ENCODE measurements around the gene HDAC1.
"Not testable (repeated sequence)": the region's sequence is repeated elsewhere in the genome, so short reads cannot be mapped to it uniquely, and the experiment has no call there.

The HDAC1 gene

DNA sequence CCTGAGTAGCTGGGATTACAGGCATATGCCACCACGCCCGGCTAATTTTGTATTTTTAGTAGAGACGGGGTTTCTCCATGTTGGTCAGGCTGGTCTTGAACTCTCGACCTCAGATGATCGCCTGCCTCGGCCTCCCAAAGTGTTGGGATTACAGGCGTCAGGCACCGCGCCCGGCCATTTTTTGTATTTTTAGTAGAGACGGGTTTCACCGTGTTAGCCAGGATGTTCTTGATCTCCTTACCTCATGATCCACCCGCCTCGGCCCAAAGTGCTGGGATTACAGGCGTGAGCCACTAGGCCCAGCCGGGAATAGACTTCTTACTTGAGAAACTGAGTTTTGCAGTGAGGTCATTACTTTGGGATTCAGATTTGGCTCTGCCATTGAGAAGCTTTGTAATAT lies 6.3 kb downstream of the HDAC1 start:
- not testable (repeated sequence) for DNase-seq, H3K27ac Mint-ChIP-seq, ATAC-seq, H3K4me3 Mint-ChIP-seq, H3K9me3 Mint-ChIP-seq, H3K27me3 Mint-ChIP-seq
- H3K4me1 Mint-ChIP-seq: peaks cover 58% of the 10 kb centered on the region
- peaks cover 34% of the 10 kb centered on the region for H3K36me3 Mint-ChIP-seq (ENCODE audit: low read depth)

DNA sequence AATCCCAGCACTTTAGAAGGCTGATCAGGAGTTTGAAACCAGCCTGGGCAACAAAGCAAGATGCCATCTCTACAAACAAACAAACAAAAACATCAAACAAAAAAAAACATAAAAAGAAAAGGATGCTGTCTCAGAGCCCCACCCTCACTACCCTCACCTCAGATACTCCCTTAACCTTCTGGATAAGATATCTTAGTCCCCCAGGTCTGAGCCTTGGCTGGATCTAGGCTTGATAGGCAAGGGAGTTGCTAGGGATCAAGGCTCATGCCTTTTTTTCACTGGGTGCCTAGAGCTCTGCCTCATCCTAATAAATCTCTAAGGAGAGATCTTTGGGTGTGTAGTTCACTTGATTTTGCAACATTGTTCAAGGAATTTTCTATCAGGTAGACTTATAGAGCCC lies 7.4 kb downstream of the HDAC1 start:
- no peak for DNase-seq
- no peak for ATAC-seq
- H3K4me3 Mint-ChIP-seq: no peak overlapping the region
- no peaks in the 10 kb centered on the region for H3K27me3 Mint-ChIP-seq
- H3K4me1 Mint-ChIP-seq: peaks cover 50% of the 10 kb centered on the region
- H3K27ac Mint-ChIP-seq: no peak overlapping the region
- peaks cover 5% of the 10 kb centered on the region for H3K9me3 Mint-ChIP-seq
- peaks cover 38% of the 10 kb centered on the region for H3K36me3 Mint-ChIP-seq (ENCODE audit: low read depth)

DNA sequence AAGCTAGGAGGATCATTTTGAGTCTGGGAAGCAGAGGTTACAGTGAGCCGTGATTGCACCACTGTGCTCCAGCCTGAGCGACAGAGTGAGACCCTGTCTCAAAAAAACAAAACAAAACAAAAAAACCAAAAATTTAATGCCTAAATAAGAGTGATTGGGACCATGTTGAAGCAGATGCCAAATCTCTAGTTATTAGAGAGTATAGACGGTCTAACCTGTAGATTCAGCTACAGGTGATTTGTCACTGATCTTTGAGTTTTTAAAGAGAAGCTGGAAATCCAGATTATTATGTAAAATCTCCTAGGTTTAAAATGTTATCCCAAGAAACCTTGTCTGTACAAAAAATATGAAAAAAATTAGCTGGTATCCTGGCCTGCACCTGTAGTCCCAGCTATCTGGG lies 11.5 kb downstream of the HDAC1 start:
- H3K27ac Mint-ChIP-seq: no peak overlapping the region
- H3K36me3 Mint-ChIP-seq (ENCODE audit: low read depth): peaks cover 44% of the 10 kb centered on the region

DNA sequence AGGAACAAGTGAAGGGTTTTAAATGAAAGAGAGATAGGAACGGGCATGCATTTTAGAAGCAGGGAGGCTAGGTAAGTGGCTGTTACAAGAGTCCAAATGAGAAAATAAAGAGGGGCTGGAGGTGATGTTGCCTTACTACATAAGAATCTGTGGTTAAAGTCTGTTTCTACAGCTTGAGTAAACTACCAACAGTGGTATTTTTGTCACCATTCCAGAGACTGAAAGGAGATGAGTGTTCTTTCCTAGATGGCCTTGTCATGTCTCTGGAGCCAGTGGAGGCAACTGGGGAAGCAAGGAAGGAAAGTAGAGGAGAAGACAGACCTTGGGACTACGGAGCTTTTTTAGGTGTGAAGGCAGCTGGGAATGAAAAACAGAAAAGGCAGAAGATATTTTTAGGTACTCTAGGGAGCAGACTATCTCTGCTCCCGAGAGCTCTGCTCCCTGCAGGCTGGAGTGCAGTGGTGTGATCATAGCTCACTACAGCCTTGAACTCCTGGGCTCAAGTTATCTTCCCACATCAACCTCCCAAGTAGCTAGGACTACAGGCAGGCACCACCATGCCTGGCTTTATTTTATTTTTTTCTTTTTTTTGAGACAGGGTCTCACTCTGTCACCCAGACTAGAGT lies 12.2 kb downstream of the HDAC1 start:
- Mint-ChIP-seq H3K36me3 (ENCODE audit: low read depth) (peaks cover 44% of the 10 kb centered on the region), H3K27me3 (no peaks in the 10 kb centered on the region), H3K9me3 (peaks cover 5% of the 10 kb centered on the region), H3K27ac (no peak overlapping the region), H3K4me3 (no peak overlapping the region), H3K4me1 (peaks cover 49% of the 10 kb centered on the region)
- DNase-seq: no peak
- no peak for ATAC-seq

More for the DNA sequence above, 11.5 kb downstream of the HDAC1 start:
- H3K9me3 Mint-ChIP-seq: peaks cover 5% of the 10 kb centered on the region
- H3K4me1 Mint-ChIP-seq: peaks cover 44% of the 10 kb centered on the region
- no peak overlapping the region for H3K4me3 Mint-ChIP-seq
- DNase-seq (no peak), ATAC-seq (no peak)
- H3K27me3 Mint-ChIP-seq: no peaks in the 10 kb centered on the region

DNA sequence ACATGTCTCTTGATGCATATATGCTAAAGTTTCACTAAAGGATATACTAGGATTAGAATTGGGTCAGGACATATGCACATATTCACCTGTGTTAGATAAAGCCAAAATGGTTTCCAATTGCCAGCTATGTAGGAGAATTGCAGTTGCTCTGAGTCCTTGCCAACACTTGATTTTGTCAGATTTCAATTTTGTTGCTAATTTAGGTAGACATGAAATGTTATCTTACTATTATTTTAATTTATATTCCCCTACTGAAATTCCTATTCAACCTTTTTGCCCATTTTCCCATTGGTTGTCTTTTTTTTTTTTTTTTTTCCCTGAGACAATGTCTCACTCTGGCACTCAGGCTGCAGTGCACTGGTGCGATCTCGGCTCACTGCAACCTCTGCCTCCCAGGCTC lies 13.4 kb downstream of the HDAC1 start:
- Mint-ChIP-seq H3K27ac (no peak overlapping the region), H3K4me3 (no peak overlapping the region), H3K9me3 (peaks cover 5% of the 10 kb centered on the region), H3K36me3 (ENCODE audit: low read depth) (peaks cover 44% of the 10 kb centered on the region), H3K4me1 (peaks cover 52% of the 10 kb centered on the region), H3K27me3 (no peaks in the 10 kb centered on the region)
- ATAC-seq (no peak), DNase-seq (no peak)

DNA sequence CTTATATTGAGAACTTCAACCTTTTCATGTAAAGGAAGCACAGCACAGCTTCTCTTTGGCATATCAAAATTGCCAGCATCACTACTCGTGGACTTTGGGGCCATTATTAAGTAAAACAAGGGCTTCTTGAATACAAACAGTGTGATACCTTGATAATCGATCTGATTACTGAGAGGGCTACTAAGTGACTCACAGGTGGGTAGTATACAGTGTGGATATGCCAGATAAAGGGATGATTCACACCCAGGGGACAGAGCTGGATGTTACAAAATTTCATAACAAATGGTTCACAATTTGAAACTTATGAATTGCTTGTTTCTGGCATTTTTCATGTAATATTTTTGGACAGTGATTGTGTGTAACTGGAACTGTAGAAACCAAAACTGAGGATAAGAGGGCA lies 15.4 kb downstream of the HDAC1 start:
- Mint-ChIP-seq H3K4me3 (no peak overlapping the region), H3K27me3 (no peaks in the 10 kb centered on the region), H3K27ac (peak overlapping the region; percentile 49), H3K9me3 (peaks cover 5% of the 10 kb centered on the region), H3K36me3 (ENCODE audit: low read depth) (peaks cover 35% of the 10 kb centered on the region), H3K4me1 (peaks cover 54% of the 10 kb centered on the region)
- DNase-seq (no peak), ATAC-seq (peak; percentile 89)

DNA sequence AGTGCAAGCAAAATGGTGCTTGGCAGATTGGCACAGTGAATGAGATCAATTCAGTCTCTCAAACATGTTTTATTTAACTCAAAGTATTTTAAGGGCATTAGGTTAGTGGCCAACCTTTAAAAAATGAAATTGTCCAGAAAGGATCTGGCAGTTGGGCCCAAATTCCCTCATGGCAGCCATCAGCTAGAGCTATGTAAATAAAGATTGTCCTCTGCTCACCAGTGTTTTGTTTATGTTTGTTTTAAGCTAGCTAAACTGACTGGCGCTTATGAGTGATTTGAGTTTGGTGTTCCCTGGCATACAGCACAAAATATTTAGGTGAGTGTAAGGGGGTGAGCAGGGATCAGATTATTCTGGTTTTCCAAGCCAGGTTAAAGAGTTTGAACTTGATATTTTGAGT lies 18.1 kb downstream of the HDAC1 start:
- Mint-ChIP-seq H3K27ac (no peak overlapping the region), H3K4me3 (no peak overlapping the region), H3K4me1 (peaks cover 52% of the 10 kb centered on the region), H3K36me3 (ENCODE audit: low read depth) (peaks cover 27% of the 10 kb centered on the region), H3K27me3 (no peaks in the 10 kb centered on the region), H3K9me3 (no peaks in the 10 kb centered on the region)
- no peak for DNase-seq
- ATAC-seq: no peak

DNA sequence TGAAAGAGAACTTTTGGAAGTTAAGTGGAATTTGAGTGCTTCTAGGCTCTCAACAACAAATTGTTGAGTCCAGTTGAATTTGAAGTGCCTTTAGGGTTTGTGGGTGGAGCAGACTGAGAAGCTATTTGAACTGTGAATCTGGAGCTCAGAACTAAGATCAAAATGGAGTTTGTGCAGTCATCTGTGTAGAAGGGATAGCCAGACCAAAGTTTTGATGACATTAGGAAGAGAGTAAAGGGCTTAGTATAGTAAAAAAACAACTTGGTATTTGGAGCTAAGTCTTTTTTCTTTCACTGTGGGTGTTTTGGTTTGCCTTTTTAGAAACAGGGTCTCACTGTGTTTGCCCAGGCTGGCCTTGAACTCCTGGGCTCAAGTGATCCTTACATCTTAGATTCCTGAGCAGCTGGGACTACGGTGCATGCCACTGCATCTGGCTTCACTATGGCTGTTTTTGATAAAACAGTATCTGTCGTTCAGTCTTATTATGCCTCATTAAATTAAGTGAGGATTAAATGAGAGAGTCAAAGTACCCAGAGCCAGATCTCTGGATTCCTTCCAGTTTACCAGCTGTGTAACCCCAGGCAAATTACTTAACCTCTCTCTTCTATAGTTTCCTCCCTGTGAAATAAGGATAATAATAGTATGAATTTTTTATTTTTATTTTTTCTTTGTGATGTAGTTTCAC lies 20.0 kb downstream of the HDAC1 start:
- H3K27ac Mint-ChIP-seq: no peak overlapping the region
- no peak for DNase-seq
- H3K9me3 Mint-ChIP-seq: no peaks in the 10 kb centered on the region
- no peaks in the 10 kb centered on the region for H3K27me3 Mint-ChIP-seq
- ATAC-seq: no peak
- H3K36me3 Mint-ChIP-seq (ENCODE audit: low read depth): peaks cover 17% of the 10 kb centered on the region
- H3K4me3 Mint-ChIP-seq: no peak overlapping the region
- H3K4me1 Mint-ChIP-seq: peaks cover 52% of the 10 kb centered on the region

DNA sequence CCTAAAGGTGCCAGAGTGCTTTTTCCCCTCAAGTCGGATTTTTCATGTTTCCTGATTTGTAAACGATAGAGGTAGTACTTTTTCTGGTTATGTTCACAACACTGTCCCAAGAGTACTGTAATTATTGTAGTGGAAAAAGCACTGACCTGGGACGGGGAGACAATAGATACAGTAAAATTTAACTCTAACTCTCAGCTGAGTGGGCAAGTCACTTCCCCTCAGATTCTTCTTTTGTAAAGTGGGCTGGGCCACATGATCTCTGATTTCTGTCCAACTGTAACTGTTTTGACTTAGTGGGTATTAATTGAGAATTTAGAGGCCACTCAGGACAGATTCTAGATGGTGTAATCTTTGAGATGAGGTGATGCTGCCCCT lies 25.0 kb downstream of the HDAC1 start:
- Mint-ChIP-seq H3K4me3 (no peak overlapping the region), H3K36me3 (ENCODE audit: low read depth) (peaks cover 24% of the 10 kb centered on the region), H3K4me1 (peaks cover 30% of the 10 kb centered on the region), H3K9me3 (no peaks in the 10 kb centered on the region), H3K27me3 (no peaks in the 10 kb centered on the region), H3K27ac (peak overlapping the region; percentile 61)
- ATAC-seq (no peak), DNase-seq (no peak)

DNA sequence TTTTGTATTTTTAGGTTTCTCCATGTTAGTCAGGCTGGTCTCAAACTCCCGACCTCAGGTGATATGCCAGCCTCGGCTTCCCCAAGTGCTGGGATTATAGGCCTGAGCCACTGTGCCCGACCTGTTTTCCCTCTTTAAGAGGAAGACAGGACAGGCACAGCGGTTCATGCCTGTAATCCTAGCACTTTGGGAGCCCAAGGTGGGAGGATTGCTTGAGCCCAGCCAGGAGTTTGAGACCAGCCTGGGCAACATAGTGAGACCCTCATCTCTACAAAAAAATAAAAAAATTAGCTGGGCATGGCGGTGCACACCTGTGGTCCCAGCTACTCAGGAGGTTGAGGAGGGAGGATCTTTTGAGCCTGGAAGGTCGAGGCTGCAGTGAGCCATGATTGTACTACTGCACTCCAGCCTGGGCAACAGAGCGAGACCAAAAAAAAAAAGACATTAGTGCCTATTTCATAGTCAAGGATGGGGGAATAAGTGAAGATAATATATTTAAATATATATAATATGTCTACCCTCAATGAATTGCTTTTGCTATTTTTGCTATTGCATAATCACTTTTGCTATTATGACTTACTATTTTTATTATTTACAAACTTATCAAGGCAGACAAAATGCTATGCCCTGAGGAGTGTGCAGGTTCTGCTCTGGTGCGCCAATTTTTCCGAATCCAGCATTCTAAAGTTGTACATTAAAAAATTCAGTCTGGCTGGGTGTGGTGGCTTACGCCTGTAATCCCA lies 26.4 kb downstream of the HDAC1 start:
- Mint-ChIP-seq H3K4me3 (no peak overlapping the region), H3K9me3 (no peaks in the 10 kb centered on the region), H3K27me3 (no peaks in the 10 kb centered on the region), H3K27ac (no peak overlapping the region), H3K36me3 (ENCODE audit: low read depth) (peaks cover 30% of the 10 kb centered on the region), H3K4me1 (peaks cover 36% of the 10 kb centered on the region)
- DNase-seq: no peak
- no peak for ATAC-seq

DNA sequence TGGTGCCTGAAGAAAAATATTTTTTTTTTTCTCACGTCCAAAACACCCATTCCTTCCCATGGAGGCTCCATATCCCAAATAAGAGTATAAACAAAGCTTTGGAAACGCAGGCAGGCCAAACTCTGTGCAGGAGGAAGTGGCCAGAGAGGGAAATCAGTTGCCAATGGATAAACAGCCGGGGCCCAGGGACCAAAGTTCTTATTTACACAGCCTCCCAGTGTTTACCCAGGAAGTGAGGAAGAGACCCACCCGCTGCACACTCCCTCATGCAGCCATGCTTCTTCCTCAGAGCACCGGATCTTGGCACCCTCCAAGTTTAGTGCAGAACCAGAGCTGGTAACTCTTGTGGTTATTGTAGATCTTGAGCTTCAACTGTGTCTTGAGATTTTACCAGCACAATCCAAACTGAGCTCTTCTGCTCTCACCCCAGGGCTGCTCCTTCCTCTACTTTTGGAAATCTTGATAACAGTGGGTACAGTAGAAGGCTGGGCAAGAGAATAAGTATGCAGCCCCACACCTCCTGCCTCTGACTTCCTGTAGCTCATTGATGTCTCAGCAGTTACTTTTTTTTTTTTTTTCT lies 29.9 kb downstream of the HDAC1 start:
- Mint-ChIP-seq H3K4me3 (no peak overlapping the region), H3K27ac (peak overlapping the region; percentile 82), H3K9me3 (no peaks in the 10 kb centered on the region), H3K36me3 (ENCODE audit: low read depth) (peaks cover 36% of the 10 kb centered on the region), H3K27me3 (no peaks in the 10 kb centered on the region), H3K4me1 (peaks cover 36% of the 10 kb centered on the region)
- no peak for DNase-seq
- ATAC-seq: peak; percentile 35

DNA sequence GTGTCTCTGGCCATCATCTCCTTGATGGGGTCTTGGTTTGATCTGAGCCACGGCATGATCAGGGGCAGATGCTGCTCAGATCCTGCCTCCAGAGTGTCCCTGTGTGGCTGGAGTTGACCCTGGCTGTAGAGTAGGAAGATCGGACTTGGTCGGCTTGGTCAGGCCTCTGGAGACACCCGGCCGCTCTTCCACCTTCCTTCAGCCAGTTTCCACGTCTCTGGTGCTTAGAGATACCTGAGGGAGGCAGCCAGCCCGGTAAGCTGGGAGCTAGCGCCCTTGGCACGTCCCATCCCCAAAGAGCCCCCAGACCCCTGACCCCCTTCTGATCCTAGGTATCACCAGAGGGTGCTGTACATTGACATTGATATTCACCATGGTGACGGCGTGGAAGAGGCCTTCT lies 35.3 kb downstream of the HDAC1 start:
- ATAC-seq (no peak), DNase-seq (no peak)
- Mint-ChIP-seq H3K4me1 (peaks cover 21% of the 10 kb centered on the region), H3K27me3 (no peaks in the 10 kb centered on the region), H3K4me3 (no peak overlapping the region), H3K36me3 (ENCODE audit: low read depth) (peaks cover 48% of the 10 kb centered on the region), H3K9me3 (no peaks in the 10 kb centered on the region), H3K27ac (no peak overlapping the region)

DNA sequence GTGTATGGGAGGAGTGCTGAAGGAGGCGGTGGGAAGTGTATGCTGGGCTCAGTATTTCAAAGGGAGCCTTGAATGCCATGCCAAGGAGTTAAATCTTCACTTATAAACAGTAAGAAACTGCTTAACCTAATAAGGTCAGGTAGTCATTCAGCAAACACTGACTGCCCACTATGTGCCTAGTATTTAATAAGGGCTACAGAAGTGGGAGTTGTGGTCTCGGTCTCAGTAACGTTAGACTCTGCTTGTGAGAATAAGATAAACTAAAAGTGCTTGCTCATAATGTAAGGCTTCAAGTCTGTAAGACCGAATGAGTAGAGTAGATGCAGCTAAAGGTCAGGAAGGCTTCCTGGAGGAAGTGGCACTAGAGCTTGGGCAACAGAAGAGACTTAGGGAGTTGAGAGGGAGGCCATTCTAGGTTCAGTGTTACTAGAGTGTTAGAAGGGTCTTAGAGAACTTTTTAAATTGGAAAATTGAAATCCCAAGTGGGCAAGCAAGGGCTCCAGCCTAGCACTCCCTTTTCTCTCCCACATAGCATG lies 38.1 kb downstream of the HDAC1 start:
- DNase-seq (no peak), ATAC-seq (no peak)
- peaks cover 43% of the 10 kb centered on the region for H3K36me3 Mint-ChIP-seq (ENCODE audit: low read depth)
- no peaks in the 10 kb centered on the region for H3K27me3 Mint-ChIP-seq
- no peak overlapping the region for H3K4me3 Mint-ChIP-seq
- no peak overlapping the region for H3K27ac Mint-ChIP-seq
- peaks cover 21% of the 10 kb centered on the region for H3K4me1 Mint-ChIP-seq
- no peaks in the 10 kb centered on the region for H3K9me3 Mint-ChIP-seq

DNA sequence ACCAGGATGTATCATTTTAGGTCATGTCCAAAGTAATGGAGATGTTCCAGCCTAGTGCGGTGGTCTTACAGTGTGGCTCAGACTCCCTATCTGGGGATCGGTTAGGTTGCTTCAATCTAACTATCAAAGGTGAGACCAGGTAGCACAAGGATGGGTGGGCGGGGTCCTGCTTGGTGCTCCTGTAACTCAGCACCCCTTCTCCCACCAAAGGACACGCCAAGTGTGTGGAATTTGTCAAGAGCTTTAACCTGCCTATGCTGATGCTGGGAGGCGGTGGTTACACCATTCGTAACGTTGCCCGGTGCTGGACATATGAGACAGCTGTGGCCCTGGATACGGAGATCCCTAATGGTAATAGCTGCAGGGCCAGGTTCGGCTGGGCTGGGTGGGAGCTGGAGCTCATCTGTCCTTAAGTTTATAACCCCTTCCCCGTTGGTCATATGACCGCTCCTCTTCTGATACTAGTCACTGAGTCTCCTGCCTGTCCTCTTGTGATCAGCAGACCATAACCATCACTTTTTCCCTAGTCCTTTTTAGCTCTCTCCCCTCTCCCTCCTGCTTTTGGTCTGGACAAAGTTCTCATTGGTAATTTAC lies 38.8 kb downstream of the HDAC1 start:
- H3K36me3 Mint-ChIP-seq (ENCODE audit: low read depth): peaks cover 38% of the 10 kb centered on the region
- ATAC-seq (no peak), DNase-seq (no peak)
- H3K4me1 Mint-ChIP-seq: peaks cover 22% of the 10 kb centered on the region
- H3K27ac Mint-ChIP-seq: no peak overlapping the region
- H3K4me3 Mint-ChIP-seq: no peak overlapping the region
- H3K9me3 Mint-ChIP-seq: no peaks in the 10 kb centered on the region
- H3K27me3 Mint-ChIP-seq: no peaks in the 10 kb centered on the region
